ENCODE measurements around the gene PTCH2.
"Not testable (repeated sequence)": the region's sequence is repeated elsewhere in the genome, so short reads cannot be mapped to it uniquely, and the experiment has no call there.

PTCH2 gene

DNA sequence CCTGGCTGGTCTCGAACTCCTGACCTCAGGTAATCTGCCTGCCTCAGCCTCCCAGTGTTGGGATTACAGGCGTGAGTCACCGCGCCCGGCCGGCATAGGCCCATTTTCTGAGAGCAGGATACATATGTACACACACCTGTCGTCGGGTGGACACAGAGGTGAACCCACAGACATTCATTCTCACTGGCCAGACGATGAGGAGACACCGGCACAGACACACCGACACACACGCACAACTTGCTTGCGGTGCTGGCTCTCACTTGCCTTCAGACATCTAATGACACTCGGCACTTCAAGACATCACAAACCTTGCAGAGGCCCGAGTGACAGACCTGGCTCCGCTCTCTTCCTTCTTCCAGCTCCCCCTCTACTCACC lies 579 bp downstream of the PTCH2 start:
- DNase-seq, result no peak

DNA sequence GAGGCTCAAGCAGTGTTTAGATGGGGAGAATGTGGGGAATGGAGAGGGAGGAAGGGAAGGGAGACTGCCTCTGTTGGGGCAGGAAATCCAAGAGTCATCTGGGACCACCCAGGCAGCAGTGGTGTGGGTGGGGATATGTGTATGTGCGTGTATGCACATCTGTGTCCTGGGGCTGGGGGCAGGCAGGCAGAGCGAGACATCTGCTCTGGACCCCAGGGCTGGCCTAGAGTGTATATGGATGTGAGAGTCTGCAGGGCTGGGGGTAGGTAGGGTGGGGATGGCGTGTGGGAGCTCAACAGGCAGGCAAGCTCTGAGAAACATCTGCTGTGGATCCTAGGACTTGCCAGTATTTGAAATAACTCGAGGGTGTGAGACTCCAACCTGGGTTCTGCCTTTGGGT lies 3.5 kb downstream of the PTCH2 start:
- peak; percentile 65 for DNase-seq

GRCh38 chr1:44838294-44838693 lies 4.8 kb downstream of the PTCH2 start:
- not testable (repeated sequence) for DNase-seq

GRCh38 chr1:44835738-44836675 lies 7.0 kb downstream of the PTCH2 start:
- peak; percentile 87 for DNase-seq

GRCh38 chr1:44834328-44834727 lies 8.7 kb downstream of the PTCH2 start:
- DNase-seq, result no peak

DNA sequence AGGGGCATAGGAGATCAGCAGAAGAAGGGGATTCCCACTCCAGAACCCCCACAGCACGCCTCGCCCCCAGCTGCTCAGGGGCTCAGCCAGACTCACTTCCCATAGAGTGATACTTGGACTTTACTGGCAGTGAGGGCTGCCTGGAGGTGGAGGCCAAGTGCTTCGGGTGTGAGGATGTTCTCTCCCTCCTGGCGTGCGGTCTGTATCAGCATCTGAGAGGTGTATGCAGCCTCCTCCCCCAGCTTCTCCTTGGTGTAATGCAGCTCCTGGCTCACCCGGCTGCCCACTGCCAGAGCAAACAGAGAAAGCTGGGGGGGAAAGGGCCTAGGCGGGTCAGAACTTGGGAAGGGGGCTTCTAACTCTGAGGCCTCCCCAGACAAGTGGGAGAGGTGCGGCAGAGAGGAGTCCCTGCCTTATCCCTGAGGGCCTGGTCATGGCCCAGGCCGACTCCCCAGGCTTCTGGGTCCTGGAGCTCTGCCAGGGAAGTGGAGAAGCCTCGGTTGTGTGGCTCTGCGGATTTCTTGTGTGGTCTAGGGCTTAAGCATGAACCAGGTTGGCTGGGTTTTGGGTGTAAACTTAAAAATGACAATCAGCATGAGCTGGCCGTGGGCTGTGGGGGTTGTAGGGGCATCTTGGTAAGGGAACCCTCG lies 10.9 kb downstream of the PTCH2 start:
- DNase-seq, result no peak

- no peak for DNase-seq
Observed at GRCh38 chr1:44831516-44831915, 11.5 kb downstream of the PTCH2 start.

DNA sequence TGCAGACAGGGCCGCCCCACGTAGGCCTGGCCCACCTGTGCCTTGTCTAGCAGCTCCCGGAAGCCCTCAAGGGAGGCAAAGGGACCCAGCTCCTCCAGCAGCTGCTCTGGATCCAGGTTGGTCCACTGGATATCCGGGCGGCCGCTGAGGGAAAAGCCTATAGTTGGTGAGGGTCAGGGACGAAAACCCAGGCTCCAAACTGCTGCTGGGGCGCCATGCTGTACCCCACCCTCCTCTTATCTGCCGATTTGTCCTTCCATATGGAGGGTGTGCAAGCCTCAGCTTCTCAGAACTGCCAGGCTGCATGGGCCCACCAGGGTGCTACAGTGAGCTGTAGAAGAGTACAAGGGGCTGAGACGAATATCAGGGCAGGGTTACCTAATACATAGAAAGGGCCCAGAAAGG lies 12.2 kb downstream of the PTCH2 start:
- DNase-seq, result no peak

DNA sequence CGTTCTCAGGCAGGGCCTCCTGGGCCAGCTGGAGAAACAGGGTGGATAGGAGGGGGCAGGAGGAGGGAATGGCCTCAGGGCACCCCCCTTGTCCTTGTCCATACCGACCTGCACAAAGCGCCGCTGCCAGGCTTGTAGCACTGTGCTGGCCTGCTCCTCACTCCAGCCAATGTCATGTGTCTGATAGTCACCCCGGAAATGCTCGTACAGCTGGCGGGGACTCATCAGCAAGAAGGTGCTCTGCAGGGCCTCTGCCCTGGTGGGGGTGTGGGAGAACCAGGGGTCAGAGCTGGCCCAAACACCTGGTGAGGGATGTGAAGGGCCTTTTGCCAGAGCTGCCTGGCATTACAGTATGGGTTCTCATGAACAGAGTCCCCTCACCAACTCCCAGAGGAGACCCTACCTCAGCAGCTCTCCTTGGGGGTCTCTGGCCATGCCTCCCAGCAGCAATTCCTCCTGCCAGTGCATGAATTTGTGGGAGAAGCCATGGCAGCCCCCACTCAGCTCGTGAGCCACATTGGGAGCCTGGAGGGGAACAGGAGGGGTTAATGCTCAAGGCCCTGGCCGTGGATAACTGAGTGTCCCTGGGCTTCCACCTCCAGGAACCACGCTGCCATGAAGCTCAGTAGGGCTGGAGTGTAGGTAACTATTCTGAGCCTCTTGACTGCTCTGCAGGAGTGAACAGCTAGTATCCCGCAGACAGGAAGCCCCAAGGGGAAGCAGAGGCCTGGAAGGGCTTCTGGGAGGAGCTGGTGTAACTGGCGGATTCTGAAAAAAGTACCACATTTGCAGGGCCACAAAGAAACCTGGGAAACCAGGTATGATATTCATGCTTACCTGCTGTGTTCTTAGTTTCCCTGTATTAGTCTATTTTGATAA lies 13.3 kb downstream of the PTCH2 start:
- DNase-seq, result no peak

DNA sequence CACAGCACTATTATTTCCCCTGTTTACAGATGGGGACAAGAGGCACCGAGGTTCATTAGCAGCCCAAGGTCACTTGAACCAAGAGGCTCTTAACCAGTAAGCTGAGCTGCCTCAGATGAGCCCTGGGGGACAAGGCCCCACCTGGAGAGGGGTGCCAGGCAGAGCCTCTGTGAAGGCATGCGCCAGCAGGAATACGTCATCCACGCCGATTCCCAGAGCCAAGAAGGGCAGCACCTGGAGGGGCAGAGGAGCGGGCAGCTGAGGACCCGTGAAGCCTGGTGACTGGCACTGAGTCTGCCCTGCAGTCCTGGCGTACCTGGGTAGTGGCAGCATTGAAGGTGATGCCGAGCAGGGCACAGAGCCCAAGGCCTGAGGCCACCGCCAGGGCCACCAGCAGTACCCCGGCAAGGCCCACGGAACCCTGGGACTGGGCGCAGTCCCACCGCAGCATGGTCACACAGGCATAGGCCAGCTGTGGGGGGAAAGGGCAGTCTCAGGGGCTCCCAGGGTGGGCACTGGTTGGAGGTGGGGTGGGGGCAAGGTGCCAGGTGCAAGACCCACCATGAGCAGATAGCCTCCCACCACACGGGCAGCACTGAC lies 14.1 kb downstream of the PTCH2 start:
- DNase-seq, result no peak

DNA sequence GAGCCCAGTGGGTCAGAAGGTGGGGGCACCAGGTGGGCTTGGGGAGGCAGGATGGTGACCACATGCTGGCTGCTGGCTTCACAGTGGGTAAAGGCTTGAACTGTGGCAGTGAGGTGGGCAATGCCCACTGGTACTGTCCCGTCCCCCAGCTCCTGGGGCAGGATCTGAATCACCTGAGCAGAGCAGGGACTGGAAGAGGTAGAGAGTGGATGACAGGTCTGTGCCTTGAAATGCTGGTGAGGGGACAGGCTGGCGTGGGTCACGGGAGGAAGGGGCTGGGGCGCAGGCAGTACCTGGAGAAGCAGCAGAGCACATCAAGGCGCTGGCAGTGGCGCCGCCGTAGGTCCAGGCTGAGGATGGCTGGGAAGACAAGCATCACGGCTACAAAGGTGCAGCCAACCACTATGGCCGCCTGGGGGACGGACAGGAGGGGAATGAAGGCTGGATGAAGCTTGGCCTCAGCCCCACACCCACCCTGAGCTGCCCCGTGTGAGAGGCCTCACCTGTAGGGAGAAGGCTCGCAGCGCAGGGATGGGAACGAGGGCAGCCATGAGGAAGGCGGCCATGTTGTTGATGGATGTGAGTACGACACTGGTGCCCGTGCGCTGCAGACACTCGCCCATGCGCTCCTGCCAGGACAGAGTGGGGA lies 14.9 kb downstream of the PTCH2 start:
- no peak for DNase-seq

GRCh38 chr1:44827197-44828002 lies 15.7 kb downstream of the PTCH2 start:
- no peak for DNase-seq

DNA sequence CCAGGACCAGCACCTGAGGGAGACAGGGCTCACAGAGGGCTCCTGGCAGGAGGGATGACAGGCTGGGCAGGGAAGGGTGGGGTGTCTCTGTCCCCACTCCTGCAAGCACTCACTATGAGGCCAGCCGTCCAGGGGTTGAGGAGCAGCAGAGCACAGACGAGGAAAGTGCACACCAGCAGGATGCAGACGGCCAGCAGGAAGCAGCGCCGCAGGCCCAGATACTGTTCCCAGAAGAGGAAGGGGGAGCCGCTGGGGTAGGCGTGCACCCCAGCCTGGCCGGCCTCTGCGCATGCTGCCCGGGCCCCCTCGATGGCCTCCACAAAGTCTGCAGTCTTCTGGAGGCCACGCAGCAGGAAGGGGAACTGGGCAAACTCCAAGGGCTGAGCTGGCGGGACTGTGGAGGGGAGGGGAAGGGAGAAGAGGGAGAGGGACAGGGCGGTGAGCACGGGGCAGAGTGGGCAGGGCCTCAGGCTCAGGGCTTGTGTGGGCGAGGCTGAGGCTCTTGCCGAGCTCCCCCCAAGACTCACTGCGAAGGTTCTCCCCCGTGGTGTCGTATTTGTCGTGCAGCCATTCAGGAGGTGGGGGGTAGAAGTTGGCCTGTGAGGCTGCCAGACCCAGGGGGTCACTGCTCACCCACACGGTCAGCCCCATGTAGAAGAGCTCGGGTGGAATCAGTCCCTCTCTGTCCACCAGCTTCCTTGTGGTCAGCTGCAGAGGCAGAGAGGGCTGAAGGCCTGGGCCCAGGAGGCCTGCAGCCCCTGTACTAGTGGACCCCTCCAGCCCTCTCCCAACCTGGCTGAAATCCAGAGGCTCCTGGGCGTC lies 16.5 kb downstream of the PTCH2 start:
- DNase-seq, result no peak

DNA sequence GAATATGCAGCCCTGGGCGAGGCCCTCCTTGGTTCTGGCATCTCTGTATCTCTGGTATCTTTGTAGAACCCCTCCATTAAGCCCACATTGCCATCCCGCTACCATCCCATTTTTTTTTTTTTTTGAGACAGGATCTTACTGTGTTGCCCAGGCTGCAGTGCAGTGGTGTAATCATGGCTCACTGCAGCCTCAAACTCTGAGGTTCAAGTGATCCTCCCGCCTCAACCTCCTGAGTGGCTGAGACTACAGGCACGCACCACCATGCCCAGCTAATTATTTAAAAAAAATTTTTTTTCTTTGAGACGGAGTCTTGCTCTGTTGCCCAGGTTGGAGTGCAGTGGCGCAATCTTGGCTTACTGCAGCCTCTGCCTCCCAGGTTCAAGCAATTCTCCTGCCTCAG lies 18.7 kb downstream of the PTCH2 start:
- DNase-seq, result not testable (repeated sequence)

GRCh38 chr1:44822981-44823451 lies 20.0 kb downstream of the PTCH2 start:
- no peak for DNase-seq

- no peak for DNase-seq
Observed at GRCh38 chr1:44822131-44822701, 20.8 kb downstream of the PTCH2 start.

GRCh38 chr1:44821240-44821715 lies 21.8 kb downstream of the PTCH2 start:
- DNase-seq, result no peak

GRCh38 chr1:44820328-44821239 lies 22.5 kb downstream of the PTCH2 start:
- DNase-seq, result peak; percentile 42

Measured in right forelimb (tissue), 1 donor.